ENCODE results near the gene KBTBD7.

The KBTBD7 gene

DNA sequence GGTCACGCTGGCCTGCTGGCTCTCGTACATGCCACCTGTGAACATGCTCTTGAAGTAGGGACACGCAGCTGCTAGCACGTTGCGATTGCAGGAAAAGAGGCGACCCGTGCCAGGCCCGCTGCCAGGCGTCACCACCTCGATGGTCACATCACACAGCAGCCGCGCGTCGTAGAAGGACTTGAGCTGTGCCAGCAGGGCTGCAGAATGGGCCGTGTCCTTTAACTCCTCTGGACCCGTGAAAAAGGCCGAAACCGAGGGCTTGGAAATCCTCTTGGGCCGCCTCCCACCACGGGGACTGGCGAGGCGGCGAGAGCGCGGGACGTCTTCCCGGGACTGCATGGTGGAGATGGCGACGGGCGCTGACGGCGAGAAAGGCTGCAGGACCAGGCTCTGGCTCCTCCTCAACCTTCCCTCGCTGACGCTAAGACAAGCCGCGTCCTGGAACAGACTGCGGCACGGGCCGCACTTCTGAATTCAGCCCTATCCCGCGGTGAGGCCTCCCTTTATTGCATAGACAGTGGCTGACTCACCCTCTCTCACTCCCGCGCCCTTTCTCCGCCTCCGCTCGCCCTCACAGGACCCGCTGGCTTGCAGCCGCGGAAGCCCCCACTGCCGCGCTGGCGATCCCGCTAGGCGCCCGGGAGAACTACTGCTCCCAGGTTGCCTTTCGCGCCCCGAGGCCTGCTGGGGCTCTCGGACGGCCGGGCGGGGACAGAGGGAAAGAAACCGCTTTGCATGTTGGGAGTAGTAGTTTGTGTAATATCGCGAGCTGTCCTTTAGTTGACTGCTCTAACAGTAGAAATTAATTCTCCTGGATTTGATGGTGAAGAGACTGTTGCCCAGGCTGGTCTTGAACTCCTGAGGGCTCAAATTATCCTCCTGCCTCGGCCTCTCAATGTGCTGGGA lies at the start of gene KBTBD7:
Gene KBTBD7, minus strand, starts transcription at position 651 of the 906 bp plus-strand sequence. Its CDS starts 312 bp downstream, at position 339.
- peak; percentile 83 to 93 (median 88) for DNase-seq (ENCODE audit: low read depth in 3 of 3)

DNA sequence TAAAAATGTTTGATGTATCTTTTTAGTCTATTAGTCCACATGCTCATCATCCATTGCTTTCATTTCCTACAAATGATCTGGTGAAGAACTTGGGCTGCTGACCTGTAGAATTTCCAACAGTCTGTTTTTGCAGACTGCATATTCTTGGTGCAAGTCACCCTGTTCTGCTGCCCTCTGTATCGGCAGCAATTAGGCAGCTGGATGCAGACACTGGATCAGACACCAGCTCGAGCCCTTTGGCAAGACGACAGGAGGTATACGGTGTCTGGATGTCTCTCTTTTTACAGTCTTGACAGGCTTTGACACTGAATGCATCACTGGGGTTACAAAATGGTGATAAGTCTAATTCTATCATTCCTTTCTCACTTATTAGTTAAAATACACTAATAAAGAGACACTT lies 47.3 kb upstream of the KBTBD7 start:
- DNase-seq (ENCODE audit: low read depth in 3 of 3): no peak

- no peak for DNase-seq (ENCODE audit: low read depth in 3 of 3)
Observed at GRCh38 chr13:41236369-41236768, 42.0 kb upstream of the KBTBD7 start.

DNA sequence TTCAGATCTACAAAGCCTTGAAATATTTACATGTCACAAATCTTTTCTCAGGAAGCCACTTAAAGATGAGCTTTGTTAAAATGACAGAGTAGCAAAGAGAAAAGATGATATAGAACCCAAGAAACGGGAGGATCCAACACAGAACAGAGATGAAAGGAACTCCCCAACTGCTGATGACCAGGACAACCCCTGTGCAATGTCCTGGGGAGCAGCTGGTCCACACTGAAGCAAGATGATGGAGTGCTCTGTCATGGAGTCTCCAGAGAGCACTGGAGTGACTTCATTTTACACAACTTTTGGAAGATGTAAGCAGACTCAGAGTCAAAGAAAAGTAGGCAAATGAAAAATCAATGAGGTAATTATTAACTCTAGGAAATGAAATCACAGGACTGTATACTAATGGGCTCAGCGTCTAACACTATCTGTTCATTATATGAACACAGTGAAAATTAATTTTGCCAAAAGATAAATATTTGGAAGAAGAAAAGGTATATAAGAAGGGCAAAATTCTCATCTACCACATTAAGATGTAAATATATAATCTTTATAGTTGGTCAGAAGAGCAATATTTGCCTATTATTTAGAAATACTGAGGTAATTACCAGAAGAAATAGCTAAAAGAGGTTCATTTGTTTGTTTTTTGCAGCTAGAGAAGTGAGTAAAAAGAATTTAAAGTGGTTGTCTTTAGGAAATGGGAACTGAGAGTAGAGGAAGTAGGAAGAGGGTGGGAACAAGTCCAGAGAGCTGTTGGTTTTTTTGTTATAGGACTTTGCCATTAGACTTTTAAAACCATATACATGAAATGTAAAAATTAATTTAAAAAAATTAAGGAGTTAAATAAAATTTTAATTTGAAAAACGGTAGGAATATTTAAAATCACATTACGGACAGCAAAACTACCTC lies 38.5 kb upstream of the KBTBD7 start:
- DNase-seq (ENCODE audit: low read depth in 3 of 3): no peak

GRCh38 chr13:41231786-41232185 lies 37.4 kb upstream of the KBTBD7 start:
- DNase-seq (ENCODE audit: low read depth in 3 of 3): no peak

DNA sequence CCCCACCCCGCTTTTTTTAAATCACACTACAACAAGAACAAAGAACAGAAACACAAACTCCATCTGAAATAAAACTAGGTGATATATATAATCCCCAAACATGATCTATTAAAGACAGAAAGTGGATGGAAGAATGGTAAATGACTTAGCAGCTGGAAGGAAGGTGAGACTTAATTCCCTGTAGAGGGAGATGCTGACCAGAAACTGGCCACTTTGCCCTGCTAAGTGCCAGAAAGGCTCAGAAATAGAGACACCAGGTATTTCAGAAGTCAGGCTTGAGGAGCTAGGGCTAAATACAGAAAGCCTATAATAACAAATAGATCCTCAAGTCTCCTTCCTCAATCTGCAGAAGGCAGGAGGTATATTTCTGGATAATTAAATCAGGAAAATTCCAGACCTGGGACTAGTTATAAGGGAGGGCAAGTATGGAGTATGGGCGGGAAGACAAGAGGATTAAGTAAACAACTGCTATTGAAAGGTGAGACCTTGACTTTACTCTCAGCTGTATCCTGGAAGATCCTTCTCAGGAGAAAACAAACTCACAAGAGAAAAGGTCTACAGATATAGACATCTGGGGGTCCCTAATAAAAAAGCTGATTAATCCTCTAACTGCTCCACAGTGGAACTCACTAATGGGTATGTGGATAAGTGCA lies 36.8 kb upstream of the KBTBD7 start:
- DNase-seq (ENCODE audit: low read depth in 3 of 3): no peak

DNA sequence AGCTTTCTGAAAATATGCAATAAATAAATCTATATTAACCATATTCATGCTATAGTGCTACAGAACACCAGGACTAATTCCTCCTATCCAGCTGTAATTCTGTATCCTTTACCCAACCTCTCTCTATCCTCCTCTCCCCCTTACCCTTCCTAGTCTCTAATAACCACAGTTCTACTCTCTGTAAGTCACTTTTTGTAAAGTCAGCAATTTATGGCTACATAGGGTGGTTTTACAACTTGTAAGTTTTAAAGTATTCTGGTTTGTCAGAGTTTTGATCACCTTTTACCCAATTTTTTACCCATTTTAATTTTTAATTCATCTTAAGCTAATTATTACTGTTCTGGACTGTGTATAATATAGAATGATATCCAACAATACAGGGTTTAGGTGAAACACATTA lies 35.0 kb upstream of the KBTBD7 start:
- DNase-seq (ENCODE audit: low read depth in 3 of 3): no peak

GRCh38 chr13:41224113-41225110 lies 30.0 kb upstream of the KBTBD7 start:
- no peak for DNase-seq (ENCODE audit: low read depth in 3 of 3)

DNA sequence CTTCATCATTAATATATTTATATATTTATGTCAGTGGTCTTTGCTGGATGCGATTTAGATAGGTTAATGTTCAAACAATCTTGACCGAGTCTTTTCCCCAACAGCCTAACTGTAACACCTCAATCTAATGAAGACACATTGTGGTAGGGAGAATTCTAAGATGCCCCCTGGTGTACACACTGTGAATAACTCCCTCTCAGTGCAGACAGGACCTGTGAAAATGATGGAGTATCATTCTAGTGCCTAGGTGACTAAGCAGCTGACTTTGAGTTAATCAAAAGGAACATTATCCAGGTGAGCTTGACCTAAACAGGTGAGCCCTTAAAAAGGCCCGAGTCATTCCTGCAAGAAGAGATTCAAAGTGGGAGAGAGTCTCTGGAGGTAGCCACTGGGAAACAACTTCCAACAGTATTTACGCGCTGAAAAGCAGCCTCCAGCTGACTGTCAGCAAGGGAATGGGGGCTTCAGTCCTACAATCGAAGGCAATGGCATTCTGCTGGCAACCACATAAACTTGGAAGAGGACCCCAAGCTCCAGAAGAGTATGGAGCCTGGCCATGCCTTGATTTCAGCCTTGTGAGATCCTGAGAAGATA lies 28.0 kb upstream of the KBTBD7 start:
- peak in 2 of 3 experiments; percentile 7 to 41 for DNase-seq (ENCODE audit: low read depth in 3 of 3)

DNA sequence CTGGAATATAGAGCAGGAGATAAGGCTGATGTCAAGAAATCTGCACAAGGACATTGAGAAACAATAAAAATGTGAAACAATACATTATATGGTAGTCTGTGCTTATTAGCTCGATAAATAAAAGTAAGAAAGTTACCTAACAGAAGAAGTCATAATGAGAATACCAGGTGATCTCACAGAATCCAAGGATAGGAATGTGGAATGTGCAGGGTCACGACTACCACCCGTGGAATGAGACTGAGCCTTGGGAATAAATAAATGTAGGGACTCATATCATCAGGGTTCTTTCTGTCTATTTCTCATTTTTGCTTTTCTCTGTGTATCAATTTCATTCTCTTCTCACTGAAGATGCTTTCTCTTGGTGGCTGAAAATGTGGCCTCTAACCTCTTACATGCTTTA lies 26.0 kb upstream of the KBTBD7 start:
- DNase-seq (ENCODE audit: low read depth in 3 of 3): no peak

GRCh38 chr13:41216160-41216559 lies 21.8 kb upstream of the KBTBD7 start:
- no peak for DNase-seq (ENCODE audit: low read depth in 3 of 3)

- no peak for DNase-seq (ENCODE audit: low read depth in 3 of 3)
Observed at GRCh38 chr13:41213919-41214318, 19.6 kb upstream of the KBTBD7 start.

DNA sequence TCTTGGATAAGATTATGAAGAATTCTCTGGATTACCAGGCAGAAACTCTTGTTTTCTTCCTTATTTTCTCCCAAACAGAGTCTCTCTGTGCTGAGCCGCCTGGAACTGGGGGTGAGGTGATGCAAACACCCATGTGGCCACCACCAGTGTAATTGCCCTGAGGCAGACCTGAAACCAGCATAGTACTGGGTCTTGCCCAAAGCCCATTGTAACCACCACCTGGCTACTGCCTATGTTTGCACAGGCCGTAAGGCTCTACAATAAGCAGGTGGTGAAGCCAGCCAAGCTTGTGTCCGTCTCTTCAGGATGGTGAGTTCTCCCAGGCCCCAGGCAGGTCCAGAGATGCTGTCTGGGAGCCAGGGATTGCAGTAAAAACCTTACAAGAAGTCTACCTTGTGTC lies 18.9 kb upstream of the KBTBD7 start:
- DNase-seq (ENCODE audit: low read depth in 3 of 3): no peak

DNA sequence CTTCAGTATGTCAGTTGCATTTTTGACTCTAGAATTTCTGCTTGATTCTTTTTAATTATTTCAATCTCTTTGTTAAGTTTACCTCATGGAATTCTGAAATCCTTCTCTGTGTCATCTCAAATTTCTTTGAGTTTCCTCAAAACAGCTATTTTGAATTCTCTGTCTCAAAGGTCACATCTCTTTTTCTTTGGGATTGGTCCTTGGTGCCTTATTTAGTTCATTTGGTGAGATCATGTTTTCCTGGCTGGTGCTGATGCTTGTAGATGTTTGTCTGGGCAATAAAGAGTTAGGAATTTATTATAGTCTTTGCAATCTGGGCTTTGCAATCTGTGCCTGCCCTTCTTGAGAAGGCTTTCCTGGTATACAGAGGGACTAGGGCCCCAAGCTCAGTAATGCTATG lies 18.5 kb upstream of the KBTBD7 start:
- DNase-seq (ENCODE audit: low read depth in 3 of 3): no peak

DNA sequence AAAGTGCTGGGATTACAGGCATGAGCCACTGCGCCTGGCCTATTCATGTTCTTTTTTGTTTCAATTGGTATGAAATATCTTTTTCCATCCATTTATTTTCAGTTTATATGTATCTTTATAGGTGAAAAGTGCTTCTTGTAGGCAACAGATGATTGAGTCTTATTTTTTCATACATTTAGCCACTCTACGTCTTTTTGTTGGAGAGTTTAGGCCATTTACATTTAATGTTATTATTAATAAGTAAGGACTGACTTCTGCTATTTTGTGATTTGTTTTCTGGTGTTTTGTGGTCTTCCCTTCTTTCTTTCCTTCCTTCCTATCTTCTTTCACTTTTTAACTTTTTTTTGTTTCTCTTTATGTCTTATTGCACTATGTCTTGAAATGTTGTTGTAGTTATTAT lies 16.7 kb upstream of the KBTBD7 start:
- no peak for DNase-seq (ENCODE audit: low read depth in 3 of 3)

DNA sequence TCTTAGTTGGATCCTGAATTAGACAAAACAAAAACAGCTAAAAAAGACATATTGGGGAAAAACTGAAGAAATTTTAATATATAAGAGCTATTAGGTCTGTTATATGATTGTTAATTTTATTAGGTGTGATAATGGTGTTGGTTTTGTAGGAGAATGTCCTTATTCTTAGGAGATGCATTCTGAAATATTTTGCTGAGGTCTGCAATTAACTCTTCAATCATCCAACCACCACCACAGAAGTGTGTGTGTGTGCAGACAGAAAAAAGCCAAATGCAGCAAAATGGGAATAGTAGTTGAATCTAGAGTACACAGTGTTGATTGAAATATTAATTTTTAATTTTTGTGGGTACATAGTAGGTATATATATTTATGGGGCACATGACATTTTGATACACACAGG lies 12.1 kb upstream of the KBTBD7 start:
- no peak for DNase-seq (ENCODE audit: low read depth in 3 of 3)

DNA sequence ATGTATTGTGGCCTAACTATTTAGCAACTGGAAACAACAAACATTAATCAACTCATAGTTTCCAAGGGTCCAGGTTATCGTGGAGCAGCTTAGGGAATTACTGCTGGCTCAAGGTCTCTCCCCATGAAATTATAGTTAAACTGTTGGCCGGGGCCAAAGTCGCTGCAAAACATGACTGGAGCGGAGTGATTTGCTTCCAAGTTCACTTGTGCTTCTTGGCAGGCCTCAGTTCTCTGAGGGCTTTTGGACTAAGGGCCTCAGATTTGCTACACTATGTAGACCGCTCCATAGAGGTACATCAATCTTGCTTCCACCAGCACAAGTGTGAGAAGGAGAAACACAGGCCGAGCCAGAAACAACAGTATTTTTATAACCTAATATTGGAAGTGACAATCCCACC lies 9.4 kb upstream of the KBTBD7 start:
- DNase-seq (ENCODE audit: low read depth in 3 of 3): no peak

- no peak for DNase-seq (ENCODE audit: low read depth in 3 of 3)
Observed at GRCh38 chr13:41200126-41200525, 5.8 kb upstream of the KBTBD7 start.

DNA sequence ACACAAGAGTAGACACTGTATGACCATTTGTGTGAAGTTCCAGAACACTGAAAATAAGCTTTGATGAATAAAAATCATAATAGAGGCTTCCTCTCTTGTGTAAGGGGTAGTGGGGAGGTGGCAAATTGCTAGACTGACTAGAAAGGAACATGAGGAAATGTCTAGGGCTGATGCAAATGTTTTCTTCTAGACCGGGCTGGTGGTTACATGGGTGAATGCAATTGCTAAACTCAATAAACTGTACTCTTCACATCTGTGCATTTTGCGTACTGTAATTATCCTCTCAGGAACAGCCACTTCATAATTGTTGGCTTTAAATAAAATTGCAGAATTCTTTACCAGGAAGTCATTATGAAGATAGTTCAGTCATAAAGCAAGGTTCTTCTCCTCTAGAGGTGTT lies 5.2 kb upstream of the KBTBD7 start:
- DNase-seq (ENCODE audit: low read depth in 3 of 3): no peak

DNA sequence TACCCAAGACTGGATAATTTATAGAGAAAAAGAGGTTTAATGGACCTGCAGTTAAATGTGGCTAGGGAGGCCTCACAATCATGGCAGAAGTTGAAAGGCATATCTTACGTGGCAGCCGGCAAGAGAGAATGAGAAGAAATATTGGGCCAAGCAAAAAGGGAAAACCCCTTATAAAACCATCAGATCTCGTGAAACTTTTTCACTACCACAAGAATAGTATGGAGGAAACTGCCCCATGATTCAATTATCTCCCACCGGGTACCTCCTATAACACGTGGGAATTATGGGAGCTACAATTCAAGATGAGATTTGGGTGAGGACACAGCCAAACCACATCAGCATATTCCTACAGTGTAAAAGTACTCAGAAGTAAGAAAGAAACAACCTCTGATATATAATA lies 4.7 kb upstream of the KBTBD7 start:
- no peak for DNase-seq (ENCODE audit: low read depth in 3 of 3)

DNA sequence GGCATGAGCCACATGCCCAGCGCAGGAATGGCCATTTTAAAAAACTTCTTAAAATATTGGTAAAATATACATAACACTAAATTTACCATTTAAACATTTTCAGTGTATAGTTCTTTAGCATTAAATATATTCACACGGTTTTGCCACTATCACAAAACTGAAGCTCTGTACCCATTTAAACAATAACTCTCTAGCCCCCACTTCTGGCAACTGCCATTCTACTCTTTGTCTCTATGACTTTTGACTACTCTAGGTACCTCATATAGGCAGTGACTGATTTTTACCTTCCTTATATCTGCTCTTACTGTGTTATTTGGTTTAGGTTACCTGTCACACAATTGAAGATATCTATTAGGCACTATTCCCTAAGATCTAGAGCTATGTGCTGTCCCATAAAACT lies 2.3 kb upstream of the KBTBD7 start:
- no peak for DNase-seq (ENCODE audit: low read depth in 3 of 3)
